Neural crest cell (in vitro differentiated cells): Measurements from ENCODE around the gene KIAA1755. TPM values are rescaled to one million over a fixed set of nuclear protein-coding genes. Genes with fewer than 3 reads are reported as not detected.
A peak's percentile ranks its signal among the peaks of the same experiment; 100 is the strongest.

Experiments
- DNase-seq: peaks from one replicate; pipeline ENCODE4 v3.0.0; 2021; ENCODE audit warnings: low read depth, mixed read lengths, low spot score
- H3K27ac Mint-ChIP-seq: one replicate; pipeline ENCODE4 v1.8.0; 2021; ENCODE audit warnings: mild to moderate bottlenecking, mixed read lengths; ENCODE audit not compliant: unreplicated experiment
- H3K27me3 Mint-ChIP-seq: 2 replicates; pipeline ENCODE4 v1.8.0; 2021; ENCODE audit warnings: low read depth, mild to moderate bottlenecking, mixed read lengths
- H3K36me3 Mint-ChIP-seq: 2 replicates; pipeline ENCODE4 v1.8.0; 2021; ENCODE audit warnings: low read depth, mild to moderate bottlenecking, mixed read lengths
- H3K4me1 Mint-ChIP-seq: 2 replicates; pipeline ENCODE4 v1.8.0; 2021; ENCODE audit warnings: mixed read lengths
- H3K4me3 Mint-ChIP-seq: one replicate; pipeline ENCODE4 v1.8.0; 2021; ENCODE audit warnings: mild to moderate bottlenecking, mixed read lengths
- H3K9me3 Mint-ChIP-seq: 2 replicates; pipeline ENCODE4 v1.8.0; 2021; ENCODE audit warnings: mixed read lengths
- total RNA-seq: library from RNA; stranded (reverse); gene quantifications from 2 replicates; pipeline ENCODE4 v1.2.1, GENCODE V29; 2021
- TF ChIP-seq, protein P1 (sequence below): fragments of 200-600 bp; sonication (generic); conservative IDR thresholded peaks from 2 replicates; pipeline ENCODE4 v1.5.0; 2021; ENCODE audit warnings: antibody characterized with exemption, mild to moderate bottlenecking

KIAA1755 gene
- total RNA-seq, 1 donor from 2014 or later, result 8.6 TPM

GRCh38 chr20:38215194-38216182 is 45.0 kb downstream of the KIAA1755 start:
- DNase-seq, result no peak
- no peaks in the 10 kb centered on the region for H3K27me3 Mint-ChIP-seq
- H3K4me1 Mint-ChIP-seq, result peaks cover 6% of the 10 kb centered on the region
- TF ChIP-seq, protein P1, sequence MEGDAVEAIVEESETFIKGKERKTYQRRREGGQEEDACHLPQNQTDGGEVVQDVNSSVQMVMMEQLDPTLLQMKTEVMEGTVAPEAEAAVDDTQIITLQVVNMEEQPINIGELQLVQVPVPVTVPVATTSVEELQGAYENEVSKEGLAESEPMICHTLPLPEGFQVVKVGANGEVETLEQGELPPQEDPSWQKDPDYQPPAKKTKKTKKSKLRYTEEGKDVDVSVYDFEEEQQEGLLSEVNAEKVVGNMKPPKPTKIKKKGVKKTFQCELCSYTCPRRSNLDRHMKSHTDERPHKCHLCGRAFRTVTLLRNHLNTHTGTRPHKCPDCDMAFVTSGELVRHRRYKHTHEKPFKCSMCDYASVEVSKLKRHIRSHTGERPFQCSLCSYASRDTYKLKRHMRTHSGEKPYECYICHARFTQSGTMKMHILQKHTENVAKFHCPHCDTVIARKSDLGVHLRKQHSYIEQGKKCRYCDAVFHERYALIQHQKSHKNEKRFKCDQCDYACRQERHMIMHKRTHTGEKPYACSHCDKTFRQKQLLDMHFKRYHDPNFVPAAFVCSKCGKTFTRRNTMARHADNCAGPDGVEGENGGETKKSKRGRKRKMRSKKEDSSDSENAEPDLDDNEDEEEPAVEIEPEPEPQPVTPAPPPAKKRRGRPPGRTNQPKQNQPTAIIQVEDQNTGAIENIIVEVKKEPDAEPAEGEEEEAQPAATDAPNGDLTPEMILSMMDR, result no peak
- H3K4me3 Mint-ChIP-seq, result no peak overlapping the region
- no peaks in the 10 kb centered on the region for H3K9me3 Mint-ChIP-seq
- H3K36me3 Mint-ChIP-seq, result no peaks in the 10 kb centered on the region
- H3K27ac Mint-ChIP-seq, result no peak overlapping the region

- no peak overlapping the region for H3K4me3 Mint-ChIP-seq
- H3K36me3 Mint-ChIP-seq, result no peaks in the 10 kb centered on the region
- no peaks in the 10 kb centered on the region for H3K27me3 Mint-ChIP-seq
- no peak overlapping the region for H3K27ac Mint-ChIP-seq
- DNase-seq, result no peak
- H3K4me1 Mint-ChIP-seq, result peaks cover 6% of the 10 kb centered on the region
- H3K9me3 Mint-ChIP-seq, result no peaks in the 10 kb centered on the region
- TF ChIP-seq, protein P1, result peak; percentile 43
Measured at GRCh38 chr20:38214256-38215193, 46.0 kb downstream of the KIAA1755 start.

GRCh38 chr20:38213607-38213940 is 47.0 kb downstream of the KIAA1755 start:
- H3K4me1 Mint-ChIP-seq, result peaks cover 6% of the 10 kb centered on the region
- H3K36me3 Mint-ChIP-seq, result no peaks in the 10 kb centered on the region
- H3K4me3 Mint-ChIP-seq, result no peak overlapping the region
- H3K27me3 Mint-ChIP-seq, result peaks cover 1% of the 10 kb centered on the region
- TF ChIP-seq, protein P1, result no peak
- H3K9me3 Mint-ChIP-seq, result no peaks in the 10 kb centered on the region
- DNase-seq, result no peak
- no peak overlapping the region for H3K27ac Mint-ChIP-seq

DNA sequence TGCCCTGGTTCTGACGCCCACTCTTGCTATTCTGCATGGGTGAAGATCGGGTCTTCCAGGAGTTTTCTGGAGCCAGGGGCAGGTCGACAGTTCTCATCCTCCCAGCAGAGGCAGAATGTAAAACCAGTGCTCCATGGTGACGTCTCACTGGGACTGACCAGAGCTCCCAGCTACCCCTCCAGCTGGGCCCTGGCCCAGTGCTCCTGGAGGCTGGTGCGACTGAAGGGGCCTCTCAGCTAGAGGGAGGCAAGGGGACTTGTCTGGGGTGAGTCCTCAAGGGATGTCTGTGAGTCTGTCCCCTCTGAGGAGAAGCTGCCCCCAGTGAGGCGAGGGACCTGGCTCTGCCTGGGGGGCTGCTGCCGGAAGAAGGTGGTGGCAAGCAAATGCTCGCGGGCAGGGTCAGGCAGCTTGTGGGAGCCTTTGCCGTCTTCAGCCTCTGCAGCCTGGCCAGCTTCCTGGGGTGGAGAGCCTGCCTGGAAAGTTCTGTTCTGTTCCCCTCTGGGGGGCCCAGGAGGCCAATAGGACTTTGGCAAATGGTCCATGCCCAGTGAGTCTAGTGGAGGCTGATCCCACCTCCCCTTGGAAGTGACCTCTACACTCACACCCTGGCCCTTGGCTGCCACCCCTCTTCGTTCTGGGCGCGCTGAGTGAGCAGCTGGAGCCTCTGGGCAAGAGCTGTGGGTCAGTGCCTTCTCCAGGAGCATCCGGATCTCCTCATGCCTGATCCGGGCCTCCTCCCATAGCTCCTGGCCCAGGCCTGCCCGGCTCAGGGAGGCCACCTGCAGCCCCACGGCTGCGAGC is 47.5 kb downstream of the KIAA1755 start:
- TF ChIP-seq, protein P1, result no peak
- H3K27me3 Mint-ChIP-seq, result peaks cover 4% of the 10 kb centered on the region
- no peak for DNase-seq
- no peaks in the 10 kb centered on the region for H3K9me3 Mint-ChIP-seq
- H3K27ac Mint-ChIP-seq, result no peak overlapping the region
- peaks cover 2% of the 10 kb centered on the region for H3K4me1 Mint-ChIP-seq
- no peak overlapping the region for H3K4me3 Mint-ChIP-seq
- no peaks in the 10 kb centered on the region for H3K36me3 Mint-ChIP-seq
